Measurements from ENCODE around the gene RCAN1.
"Not testable (repeated sequence)": the region's sequence is repeated elsewhere in the genome, so short reads cannot be mapped to it uniquely, and the experiment has no call there.

The RCAN1 gene

DNA sequence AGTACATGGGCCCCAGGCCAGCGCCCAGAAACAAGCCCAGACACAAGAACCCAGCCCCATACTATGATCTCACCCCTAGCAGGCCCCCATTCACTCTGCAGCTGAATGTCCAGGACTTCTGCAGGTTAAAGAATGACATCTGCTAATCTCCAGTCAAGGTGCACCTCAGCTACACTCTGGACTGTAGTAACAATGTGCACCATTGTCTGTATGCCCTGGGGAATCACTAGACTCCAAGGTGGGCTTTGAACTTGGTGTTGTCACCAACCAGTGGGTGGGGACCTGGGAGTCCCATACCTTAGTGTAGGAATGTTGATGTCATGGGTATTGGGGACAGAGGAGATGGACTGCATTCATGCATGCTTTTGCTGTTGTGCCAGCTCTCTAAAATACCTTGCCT lies 113.2 kb downstream of the RCAN1 start:
- DNase-seq, result no peak
- peaks cover 20% of the 10 kb centered on the region for H3K9me3 Mint-ChIP-seq
- H3K36me3 Mint-ChIP-seq (ENCODE audit: low read depth), result no peaks in the 10 kb centered on the region
- H3K4me1 Mint-ChIP-seq (ENCODE audit: low read depth), result peaks cover 2% of the 10 kb centered on the region
- H3K27ac Mint-ChIP-seq, result no peak overlapping the region
- H3K4me3 Mint-ChIP-seq, result no peak overlapping the region
- peaks cover 53% of the 10 kb centered on the region for H3K27me3 Mint-ChIP-seq

DNA sequence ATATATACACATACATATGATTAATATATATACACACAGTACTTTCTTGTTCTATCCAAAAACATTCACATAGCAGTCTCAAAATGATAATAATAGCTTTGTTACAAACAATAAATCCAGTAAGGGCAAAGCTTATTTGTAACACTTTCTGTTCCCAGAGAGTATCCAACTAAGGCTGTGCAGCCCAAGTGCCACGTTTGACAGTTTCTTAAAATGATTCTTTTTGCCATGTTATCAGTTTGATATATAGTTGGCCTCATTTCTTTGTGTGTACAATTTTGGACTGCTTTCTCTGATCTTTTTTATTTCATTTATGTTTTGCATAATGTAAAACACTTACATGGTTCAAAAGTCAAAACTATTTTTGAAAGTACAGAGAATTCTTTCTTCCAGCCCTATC lies 114.7 kb downstream of the RCAN1 start:
- no peak for DNase-seq
- Mint-ChIP-seq H3K27ac (no peak overlapping the region), H3K9me3 (peaks cover 30% of the 10 kb centered on the region), H3K4me1 (ENCODE audit: low read depth) (peaks cover 2% of the 10 kb centered on the region), H3K4me3 (no peak overlapping the region), H3K36me3 (ENCODE audit: low read depth) (no peaks in the 10 kb centered on the region), H3K27me3 (peaks cover 54% of the 10 kb centered on the region)

DNA sequence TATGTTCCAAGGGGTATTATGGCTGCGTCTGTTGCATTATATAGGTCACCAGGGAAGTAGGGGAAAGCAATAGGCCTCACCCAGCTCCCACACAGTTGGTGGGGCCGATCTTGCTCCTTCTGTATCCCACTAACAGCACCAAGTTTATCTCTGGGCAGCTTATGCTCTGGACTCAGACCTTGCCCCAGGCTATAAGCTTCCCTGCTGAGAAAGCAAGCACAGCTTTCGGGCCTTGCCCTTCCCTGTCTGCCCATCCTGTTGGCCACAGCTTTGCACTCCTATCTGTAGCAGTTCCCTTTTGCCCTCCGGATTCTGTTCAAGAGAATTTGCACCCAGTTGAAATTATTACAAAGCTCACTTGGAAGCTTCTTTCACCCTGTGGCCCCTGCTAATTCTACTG lies 115.8 kb downstream of the RCAN1 start:
- H3K4me1 Mint-ChIP-seq (ENCODE audit: low read depth), result no peaks in the 10 kb centered on the region
- H3K27ac Mint-ChIP-seq, result no peak overlapping the region
- H3K36me3 Mint-ChIP-seq (ENCODE audit: low read depth), result no peaks in the 10 kb centered on the region
- H3K4me3 Mint-ChIP-seq, result no peak overlapping the region
- peaks cover 30% of the 10 kb centered on the region for H3K9me3 Mint-ChIP-seq
- peaks cover 48% of the 10 kb centered on the region for H3K27me3 Mint-ChIP-seq
- no peak for DNase-seq

DNA sequence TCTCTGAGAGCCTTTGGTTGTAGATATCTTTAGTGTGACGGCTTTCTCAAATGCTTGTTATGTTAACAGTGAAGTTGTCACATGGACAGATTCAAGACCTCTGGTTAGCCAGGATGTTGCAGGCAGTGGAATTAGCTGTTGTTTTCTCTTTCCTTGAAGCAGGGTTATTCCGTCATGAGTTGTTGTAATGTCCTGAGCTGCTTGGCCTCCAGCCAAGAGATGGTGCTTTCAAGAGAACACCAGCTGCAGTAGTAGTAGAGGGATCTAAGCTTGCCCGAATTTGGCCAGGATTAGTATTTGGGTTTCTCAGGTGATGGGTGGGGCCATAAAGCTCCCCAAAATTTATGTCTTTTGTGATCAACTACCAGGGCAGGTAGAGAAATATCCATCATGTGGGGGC lies 116.3 kb downstream of the RCAN1 start:
- H3K27ac Mint-ChIP-seq, result no peak overlapping the region
- H3K27me3 Mint-ChIP-seq, result peaks cover 43% of the 10 kb centered on the region
- no peak for DNase-seq
- H3K9me3 Mint-ChIP-seq, result peaks cover 30% of the 10 kb centered on the region
- H3K4me1 Mint-ChIP-seq (ENCODE audit: low read depth), result no peaks in the 10 kb centered on the region
- no peak overlapping the region for H3K4me3 Mint-ChIP-seq
- no peaks in the 10 kb centered on the region for H3K36me3 Mint-ChIP-seq (ENCODE audit: low read depth)

DNA sequence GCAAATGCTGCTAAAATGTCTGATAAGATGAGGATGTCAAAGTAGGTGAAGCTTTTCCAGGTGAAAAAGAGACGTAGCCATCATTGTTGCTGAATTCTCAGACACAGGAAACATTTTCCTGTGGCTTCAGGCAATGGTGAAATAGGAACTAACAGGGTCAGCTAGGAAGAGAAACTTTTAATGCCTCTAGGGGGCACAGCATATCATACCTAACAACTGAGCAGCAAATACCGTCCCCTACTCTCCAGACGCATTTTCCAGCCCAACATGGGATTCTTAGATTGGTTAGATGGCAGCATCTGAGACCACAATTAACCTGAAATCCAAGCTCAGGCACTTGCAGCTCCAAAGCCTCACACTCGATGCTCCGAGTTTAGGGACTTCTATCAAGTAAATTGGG lies 131.1 kb downstream of the RCAN1 start:
- not testable (repeated sequence) for H3K9me3 Mint-ChIP-seq; H3K27ac Mint-ChIP-seq; H3K36me3 Mint-ChIP-seq (ENCODE audit: low read depth); H3K27me3 Mint-ChIP-seq; H3K4me3 Mint-ChIP-seq; H3K4me1 Mint-ChIP-seq (ENCODE audit: low read depth); DNase-seq

DNA sequence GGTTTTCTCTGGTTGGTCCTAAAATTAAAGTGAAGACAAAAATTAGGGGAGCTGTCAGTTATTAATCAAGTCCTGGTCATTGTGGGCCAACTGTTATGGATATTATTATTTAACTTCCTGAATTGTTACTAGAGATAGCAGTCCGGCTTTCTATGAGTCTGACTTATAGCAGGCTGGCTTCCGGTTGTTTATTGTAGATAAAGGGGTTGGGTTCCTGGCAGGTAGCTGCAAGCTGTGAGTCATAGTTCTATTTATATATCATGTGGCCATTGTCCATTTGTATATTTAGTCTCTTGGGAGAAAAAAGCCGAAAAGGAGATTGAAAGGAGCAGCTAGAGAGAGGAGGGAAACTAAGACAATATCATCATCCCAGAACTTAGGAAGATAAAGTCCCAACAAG lies 131.5 kb downstream of the RCAN1 start:
- not testable (repeated sequence) for DNase-seq; H3K9me3 Mint-ChIP-seq; H3K4me3 Mint-ChIP-seq; H3K36me3 Mint-ChIP-seq (ENCODE audit: low read depth); H3K4me1 Mint-ChIP-seq (ENCODE audit: low read depth); H3K27me3 Mint-ChIP-seq; H3K27ac Mint-ChIP-seq

DNA sequence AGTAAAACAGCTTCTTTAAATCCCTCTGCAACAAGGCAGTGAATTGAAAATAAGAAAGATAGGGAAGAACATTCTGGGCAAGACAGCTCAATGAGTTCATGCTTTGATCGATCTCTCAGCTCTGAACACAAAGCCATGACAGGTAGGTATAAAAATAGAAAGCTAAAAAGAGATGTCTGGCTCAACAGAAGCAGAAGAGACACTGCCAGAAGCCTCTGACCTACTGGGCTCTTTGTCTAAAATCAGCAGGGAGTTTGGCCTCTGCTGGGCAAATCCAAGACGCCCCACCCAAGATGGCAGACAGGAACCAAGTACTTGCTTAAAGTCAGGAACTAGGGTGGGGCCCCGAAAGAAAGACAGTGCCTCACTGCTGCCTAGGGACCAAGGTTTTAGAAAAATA lies 147.6 kb downstream of the RCAN1 start:
- H3K4me1 Mint-ChIP-seq (ENCODE audit: low read depth); H3K27ac Mint-ChIP-seq; H3K27me3 Mint-ChIP-seq; DNase-seq; H3K4me3 Mint-ChIP-seq; H3K9me3 Mint-ChIP-seq; H3K36me3 Mint-ChIP-seq (ENCODE audit: low read depth): not testable (repeated sequence)

Data from activated T-cell treated with anti-CD3 and anti-CD28 coated beads, Interleukin-2, amount 50 U/mL, for 24 hours (primary cell).